GM18511 (cell line): ENCODE data around the gene LRIT1.

Experiments used
- ATAC-seq: cut with Tn5 transposase; IDR thresholded peaks from one replicate; pipeline ENCODE4 v1.9.1; 2021; ENCODE audit warnings: mild to moderate bottlenecking, moderate library complexity; ENCODE audit not compliant: unreplicated experiment

Gene LRIT1

GRCh38 chr10:84214612-84215235 lies 26.6 kb downstream of the LRIT1 start:
- peak; percentile 93 for ATAC-seq

DNA sequence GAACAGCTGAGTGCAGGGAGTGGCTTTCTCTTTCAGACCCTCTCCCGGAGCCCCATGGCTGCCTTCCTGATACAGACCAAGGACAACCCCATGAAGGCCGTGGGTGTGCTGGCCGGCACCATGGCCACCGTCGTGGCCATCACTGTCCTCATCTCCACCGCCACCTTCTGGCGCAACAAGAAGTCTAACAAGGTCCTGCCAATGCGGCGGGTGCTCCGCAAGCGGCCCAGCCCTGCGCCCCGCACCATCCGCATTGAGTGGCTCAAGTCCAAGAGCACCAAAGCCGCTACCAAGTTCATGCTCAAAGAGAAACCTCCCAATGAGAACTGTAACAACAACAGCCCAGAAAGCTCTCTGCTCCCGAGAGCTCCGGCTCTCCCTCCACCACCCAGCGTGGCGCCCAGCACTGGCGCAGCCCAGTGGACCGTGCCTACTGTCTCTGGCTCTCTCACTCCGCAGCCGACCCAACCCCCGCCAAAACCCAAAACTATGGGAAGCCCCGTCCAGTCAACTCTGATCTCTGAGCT lies 27.2 kb downstream of the LRIT1 start:
- peak; percentile 9 for ATAC-seq

DNA sequence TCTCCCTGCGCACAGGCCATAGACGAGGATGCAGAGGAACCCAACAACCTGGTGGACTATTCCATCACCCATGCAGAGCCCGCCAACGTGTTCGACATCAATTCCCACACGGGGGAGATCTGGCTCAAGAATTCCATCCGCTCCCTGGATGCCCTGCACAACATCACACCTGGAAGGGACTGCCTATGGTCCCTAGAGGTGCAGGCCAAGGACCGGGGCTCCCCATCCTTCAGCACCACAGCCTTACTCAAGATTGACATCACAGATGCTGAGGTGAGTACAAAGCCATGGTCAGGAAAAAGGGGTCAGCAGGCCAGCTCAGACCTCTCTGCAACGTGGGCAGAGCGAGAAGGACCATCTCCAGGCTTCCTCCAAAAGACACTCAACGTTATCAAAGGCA lies 28.3 kb downstream of the LRIT1 start:
- ATAC-seq, result no peak

DNA sequence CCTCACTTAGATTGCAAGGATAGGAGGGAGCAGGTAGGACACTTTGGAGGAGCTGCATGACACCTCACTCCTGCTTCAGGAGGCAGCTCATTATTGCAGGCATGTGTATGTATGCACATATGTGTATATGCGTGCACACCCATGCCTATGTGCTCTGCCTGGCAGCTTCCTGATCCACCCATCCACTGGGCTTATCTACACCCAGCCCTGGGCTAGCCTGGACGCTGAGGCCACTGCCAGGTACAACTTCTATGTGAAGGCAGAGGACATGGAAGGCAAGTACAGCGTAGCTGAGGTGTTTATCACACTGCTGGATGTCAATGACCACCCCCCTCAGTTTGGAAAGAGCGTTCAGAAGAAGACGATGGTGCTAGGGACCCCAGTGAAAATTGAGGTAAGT lies 29.3 kb downstream of the LRIT1 start:
- no peak for ATAC-seq

- ATAC-seq, result no peak
Observed at GRCh38 chr10:84211566-84211965, 29.8 kb downstream of the LRIT1 start.

DNA sequence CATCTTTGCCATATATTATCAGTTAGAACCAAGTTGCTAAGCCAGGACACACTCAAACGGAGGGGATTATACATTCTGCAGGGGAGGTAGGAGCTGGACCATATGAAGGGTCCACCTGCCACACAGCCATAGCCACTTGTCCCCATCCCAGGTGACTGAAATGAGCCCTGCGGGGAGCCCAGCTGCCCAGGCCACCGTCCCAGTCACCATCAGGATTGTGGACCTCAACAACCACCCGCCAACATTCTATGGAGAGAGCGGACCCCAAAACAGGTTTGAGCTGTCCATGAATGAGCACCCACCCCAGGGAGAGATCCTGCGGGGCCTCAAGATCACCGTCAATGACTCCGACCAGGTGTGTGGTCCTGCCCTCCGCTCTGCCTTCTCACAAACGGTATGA lies 33.3 kb downstream of the LRIT1 start:
- ATAC-seq, result no peak

GRCh38 chr10:84205853-84206525 lies 35.4 kb downstream of the LRIT1 start:
- ATAC-seq, result no peak

GRCh38 chr10:84205049-84205852 lies 36.1 kb downstream of the LRIT1 start:
- peak; percentile 73 for ATAC-seq

DNA sequence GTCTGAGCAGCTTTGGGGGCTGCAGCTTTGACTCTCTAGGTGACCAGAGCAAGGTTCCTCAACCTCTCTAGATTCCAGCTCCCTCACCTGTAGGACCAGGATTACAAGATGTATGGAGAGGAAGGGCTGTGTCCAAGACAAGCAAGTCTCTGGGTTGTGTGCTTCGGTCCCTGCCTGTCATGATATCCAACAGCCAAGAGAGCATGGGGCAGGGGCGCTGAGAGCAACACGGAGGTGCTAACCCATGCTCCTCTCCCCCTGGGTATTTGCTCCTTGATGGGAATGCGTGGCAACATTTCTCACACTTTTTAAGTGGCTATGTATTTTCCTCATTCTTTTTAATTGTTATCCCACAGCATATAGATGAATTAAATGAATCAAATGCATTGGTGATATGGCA lies 36.7 kb downstream of the LRIT1 start:
- no peak for ATAC-seq

- peak; percentile 69 for ATAC-seq
Observed at GRCh38 chr10:84204122-84204521, 37.2 kb downstream of the LRIT1 start.

GRCh38 chr10:84202349-84202748 lies 39.0 kb downstream of the LRIT1 start:
- ATAC-seq, result no peak

- no peak for ATAC-seq
Observed at GRCh38 chr10:84201682-84202081, 39.7 kb downstream of the LRIT1 start.

DNA sequence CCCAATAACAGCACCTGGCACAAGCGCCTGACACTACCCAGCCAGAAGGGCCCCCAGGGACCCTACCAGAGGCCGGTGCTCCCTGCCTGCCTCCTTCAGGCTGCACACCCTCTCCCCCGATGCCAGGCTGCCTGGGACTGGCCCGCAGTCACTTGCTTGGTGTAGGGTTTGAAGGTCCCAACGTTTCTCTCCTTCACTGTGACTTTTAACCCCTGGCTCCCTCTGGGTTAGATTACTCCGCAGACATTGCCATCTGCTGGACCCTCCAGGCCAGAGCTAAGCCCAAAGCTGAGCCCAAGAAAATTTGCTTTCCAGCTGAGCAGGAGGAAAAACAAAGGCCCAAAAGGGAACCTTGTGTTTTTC lies 40.1 kb downstream of the LRIT1 start:
- no peak for ATAC-seq

DNA sequence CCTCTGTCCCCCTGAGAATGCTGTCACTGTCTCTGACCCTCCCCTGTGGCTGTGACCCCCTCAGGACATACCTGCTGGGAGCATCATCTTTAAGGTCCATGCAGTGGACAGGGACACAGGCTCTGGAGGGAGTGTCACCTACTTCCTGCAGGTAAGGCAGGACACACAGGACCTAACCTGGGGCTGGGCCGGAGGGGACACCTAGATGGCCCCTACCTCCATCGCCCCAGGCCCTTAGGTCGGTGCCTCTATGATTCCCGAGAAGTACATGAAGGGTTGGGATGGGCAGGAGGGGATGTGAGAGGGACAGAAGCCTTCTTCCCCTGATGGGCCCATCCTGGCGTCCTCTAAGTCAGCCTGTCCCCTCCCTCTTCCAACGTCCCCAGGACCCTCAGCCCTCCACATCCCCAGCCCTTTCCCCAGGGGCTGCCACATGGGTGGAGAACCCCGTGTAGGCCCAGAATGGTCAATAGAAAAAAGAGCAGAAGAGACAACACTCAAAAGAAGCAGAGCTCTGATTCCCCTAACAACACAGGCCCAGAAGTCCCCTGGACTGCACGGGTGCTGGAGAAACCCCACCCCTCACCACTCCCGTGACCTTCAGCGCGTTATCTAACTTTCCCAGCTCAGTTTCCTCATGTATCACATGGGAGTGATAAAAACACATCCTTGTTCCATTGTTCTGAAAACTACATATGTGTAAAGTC lies 40.7 kb downstream of the LRIT1 start:
- ATAC-seq, result no peak

- ATAC-seq, result no peak
Observed at GRCh38 chr10:84198206-84198915, 43.0 kb downstream of the LRIT1 start.

GRCh38 chr10:84197643-84198042 lies 43.7 kb downstream of the LRIT1 start:
- no peak for ATAC-seq

GRCh38 chr10:84196941-84197340 lies 44.4 kb downstream of the LRIT1 start:
- no peak for ATAC-seq

DNA sequence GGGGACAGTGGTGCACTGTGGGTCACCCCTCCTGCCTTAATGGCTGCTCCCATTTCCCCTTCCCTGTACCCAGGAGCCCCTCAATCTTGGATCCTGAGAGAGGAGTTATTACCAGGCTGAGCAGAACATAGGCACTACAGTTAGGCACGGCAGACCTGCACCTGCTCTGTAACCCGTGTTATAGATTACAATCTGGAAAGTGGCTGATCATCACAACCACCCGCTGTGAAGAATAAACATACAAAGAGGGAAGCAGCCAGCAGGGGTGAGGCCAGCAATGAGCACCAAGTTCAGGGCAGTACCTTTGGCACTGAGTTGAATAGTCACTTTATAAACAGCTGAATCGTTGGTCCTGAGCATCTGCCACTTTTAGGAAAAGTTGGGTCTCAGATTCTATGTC lies 45.3 kb downstream of the LRIT1 start:
- no peak for ATAC-seq

DNA sequence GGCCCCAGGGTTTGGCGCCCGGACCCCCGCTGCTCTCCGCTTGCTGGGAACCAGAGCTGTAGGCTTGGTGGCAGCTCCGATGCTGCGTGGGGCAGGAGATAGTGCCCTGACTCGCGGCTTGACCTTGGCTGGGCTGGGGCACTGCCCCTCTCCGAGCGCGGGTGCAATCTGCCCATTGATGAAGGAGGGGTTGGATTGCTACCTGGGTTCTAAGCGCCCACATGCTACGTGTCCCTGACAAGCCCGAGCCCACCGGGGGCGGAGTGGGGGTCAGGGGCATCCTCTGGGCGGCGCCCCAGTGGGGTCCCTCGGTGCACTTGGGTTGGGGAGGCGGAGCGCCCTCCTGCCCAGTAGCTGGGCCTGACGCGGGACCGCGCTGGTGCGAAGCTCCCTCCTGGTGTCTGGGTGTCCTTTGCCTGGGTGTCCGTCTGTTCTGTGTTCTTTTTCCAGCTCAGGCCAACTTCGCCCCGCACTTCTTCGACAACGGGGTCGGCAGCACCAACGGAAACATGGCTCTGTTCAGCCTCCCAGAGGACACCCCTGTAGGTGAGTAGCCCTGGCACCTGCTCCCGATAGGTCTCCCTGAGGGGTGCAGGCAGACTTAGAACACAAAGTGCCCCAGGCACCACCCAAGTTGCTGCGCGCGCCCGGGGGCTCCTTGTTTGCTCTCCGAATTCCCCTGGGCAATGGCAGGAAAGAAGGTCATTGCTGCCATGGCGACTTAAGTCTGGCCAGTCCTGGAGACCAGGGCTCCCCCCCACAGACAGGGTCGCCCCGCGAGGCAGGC lies 46.1 kb downstream of the LRIT1 start:
- ATAC-seq, result peak; percentile 2
